Astrocyte of the cerebellum (primary cell): ENCODE data around the gene MCOLN3.

Source experiments
- DNase-seq: peaks from one replicate; pipeline ENCODE4 v3.0.0-alpha.2; 2011; ENCODE audit warnings: low read depth
- H3K4me3 ChIP-seq: 2 replicates; pipeline ENCODE4 v1.5.1; 2011; ENCODE audit warnings: mild to moderate bottlenecking, low read depth, low read length, moderate library complexity
- in situ Hi-C: cut with HindIII; loops from 2 replicates; pipeline ENCODE4 v1.10.0; 2017; ENCODE audit warnings: low sequenced_read_pairs
- TF ChIP-seq, protein P1 (sequence below): IDR thresholded peaks from 2 replicates; pipeline ENCODE4 v1.5.1; 2012; ENCODE audit warnings: low read length, low read depth, moderate library complexity, mild to moderate bottlenecking; ENCODE audit errors: missing control alignments

MCOLN3 gene

GRCh38 chr1:84982395-84982794, 65.9 kb downstream of the MCOLN3 start:
- in situ Hi-C loops = no loop called here
- TF ChIP-seq, protein P1, sequence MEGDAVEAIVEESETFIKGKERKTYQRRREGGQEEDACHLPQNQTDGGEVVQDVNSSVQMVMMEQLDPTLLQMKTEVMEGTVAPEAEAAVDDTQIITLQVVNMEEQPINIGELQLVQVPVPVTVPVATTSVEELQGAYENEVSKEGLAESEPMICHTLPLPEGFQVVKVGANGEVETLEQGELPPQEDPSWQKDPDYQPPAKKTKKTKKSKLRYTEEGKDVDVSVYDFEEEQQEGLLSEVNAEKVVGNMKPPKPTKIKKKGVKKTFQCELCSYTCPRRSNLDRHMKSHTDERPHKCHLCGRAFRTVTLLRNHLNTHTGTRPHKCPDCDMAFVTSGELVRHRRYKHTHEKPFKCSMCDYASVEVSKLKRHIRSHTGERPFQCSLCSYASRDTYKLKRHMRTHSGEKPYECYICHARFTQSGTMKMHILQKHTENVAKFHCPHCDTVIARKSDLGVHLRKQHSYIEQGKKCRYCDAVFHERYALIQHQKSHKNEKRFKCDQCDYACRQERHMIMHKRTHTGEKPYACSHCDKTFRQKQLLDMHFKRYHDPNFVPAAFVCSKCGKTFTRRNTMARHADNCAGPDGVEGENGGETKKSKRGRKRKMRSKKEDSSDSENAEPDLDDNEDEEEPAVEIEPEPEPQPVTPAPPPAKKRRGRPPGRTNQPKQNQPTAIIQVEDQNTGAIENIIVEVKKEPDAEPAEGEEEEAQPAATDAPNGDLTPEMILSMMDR = no peak
- no peak for DNase-seq
- no peak overlapping the region for H3K4me3 ChIP-seq

GRCh38 chr1:84975035-84975434, 73.3 kb downstream of the MCOLN3 start:
- in situ Hi-C loops = no loop called here
- no peak for DNase-seq
- TF ChIP-seq, protein P1 = no peak
- no peak overlapping the region for H3K4me3 ChIP-seq

GRCh38 chr1:84973498-84974334, 74.6 kb downstream of the MCOLN3 start:
- DNase-seq = no peak
- TF ChIP-seq, protein P1 = no peak
- in situ Hi-C loops = no loop called here
- no peak overlapping the region for H3K4me3 ChIP-seq

DNA sequence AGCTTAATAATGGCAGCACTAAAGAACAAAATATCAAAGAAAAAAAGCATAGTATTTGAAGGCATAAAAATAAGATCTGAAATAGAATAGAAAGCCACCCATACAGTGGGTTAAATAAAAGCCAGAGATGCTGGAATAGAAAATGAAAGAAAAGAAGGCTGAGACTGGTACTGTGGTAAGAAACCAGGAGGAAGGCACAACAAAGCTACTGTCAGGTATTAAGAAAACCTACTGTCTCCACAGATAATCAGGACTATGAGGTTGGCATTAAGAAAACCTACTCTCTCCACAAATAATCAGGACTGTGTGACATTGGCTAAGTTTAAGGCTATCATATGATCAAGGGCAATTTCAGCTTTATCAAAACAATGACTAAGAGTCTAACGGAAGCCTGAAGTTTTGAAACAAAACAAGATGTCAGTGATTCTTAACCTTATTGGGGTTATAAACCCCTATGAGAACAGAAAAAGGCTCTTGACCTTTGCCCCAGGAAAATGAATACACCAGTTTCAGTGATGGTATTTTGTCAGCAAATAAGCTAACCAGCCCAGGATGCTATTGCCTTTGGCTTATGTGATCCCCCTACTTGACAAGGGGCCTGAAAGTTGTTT, 75.8 kb downstream of the MCOLN3 start:
- no peak for DNase-seq
- H3K4me3 ChIP-seq = no peak overlapping the region
- in situ Hi-C loops = no loop called here
- TF ChIP-seq, protein P1 = no peak

DNA sequence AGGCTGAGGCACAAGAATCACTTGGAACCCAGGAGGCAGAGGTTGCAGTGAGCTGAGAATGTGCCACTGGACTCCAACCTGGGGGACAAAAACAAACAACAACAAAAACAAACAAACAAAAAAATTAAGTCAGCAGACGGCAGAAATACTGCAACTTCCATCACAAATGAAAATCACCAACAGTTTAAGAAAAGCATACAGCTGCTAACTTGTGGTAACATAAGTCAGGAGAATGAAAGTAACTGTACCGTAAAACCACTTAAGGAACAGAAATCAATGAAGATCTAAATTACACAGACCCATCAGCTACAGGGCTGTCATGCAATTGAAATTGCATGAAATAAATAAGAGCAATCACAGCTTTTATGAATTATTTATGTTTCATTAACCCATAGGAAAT, 76.3 kb downstream of the MCOLN3 start:
- no peak overlapping the region for H3K4me3 ChIP-seq
- DNase-seq = no peak
- in situ Hi-C loops = no loop called here
- TF ChIP-seq, protein P1 = no peak

DNA sequence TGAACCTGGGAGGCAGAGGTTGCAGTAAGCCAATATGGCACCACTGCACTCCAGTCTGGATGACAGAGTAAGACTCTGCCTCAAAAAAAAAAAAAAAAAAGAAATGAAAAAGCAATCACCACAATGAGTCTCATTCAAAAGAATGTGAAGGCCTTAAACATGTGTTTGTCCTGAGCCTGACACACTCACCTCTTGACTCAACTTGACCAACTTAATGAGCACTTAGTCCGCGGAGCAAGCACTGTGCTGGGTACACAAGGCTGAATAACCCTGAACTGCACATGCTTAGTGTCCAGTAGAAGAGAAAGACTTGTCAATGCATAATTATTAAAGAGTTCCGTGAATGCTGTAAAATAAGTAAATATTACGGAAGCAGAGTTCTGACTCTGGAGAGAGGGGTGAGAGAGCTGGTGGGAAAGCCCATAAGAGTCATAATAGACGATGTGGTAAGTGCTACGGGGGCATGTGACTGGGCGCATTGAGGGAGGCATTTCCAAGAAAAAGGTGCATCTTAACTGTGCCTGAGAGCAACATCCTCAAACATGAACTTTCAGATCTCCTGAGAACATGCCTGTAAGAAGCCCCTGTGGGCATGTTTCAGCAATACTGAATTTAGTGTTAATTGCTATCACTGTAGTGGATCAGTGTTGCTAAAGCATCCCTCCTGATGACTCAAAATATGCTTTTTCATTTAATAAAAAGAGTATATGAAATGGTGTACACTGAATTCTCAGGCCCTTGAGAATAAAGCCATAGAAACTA, 78.6 kb downstream of the MCOLN3 start:
- TF ChIP-seq, protein P1 = no peak
- H3K4me3 ChIP-seq = no peak overlapping the region
- in situ Hi-C loops = no loop called here
- no peak for DNase-seq
